HG03064 (cell line): ENCODE data around the gene STIMATE.

Experiments
- ATAC-seq: cut with Tn5 transposase; IDR thresholded peaks from one replicate; pipeline ENCODE4 v1.9.1; 2021; ENCODE audit warnings: low read depth; ENCODE audit not compliant: unreplicated experiment

Gene STIMATE

DNA sequence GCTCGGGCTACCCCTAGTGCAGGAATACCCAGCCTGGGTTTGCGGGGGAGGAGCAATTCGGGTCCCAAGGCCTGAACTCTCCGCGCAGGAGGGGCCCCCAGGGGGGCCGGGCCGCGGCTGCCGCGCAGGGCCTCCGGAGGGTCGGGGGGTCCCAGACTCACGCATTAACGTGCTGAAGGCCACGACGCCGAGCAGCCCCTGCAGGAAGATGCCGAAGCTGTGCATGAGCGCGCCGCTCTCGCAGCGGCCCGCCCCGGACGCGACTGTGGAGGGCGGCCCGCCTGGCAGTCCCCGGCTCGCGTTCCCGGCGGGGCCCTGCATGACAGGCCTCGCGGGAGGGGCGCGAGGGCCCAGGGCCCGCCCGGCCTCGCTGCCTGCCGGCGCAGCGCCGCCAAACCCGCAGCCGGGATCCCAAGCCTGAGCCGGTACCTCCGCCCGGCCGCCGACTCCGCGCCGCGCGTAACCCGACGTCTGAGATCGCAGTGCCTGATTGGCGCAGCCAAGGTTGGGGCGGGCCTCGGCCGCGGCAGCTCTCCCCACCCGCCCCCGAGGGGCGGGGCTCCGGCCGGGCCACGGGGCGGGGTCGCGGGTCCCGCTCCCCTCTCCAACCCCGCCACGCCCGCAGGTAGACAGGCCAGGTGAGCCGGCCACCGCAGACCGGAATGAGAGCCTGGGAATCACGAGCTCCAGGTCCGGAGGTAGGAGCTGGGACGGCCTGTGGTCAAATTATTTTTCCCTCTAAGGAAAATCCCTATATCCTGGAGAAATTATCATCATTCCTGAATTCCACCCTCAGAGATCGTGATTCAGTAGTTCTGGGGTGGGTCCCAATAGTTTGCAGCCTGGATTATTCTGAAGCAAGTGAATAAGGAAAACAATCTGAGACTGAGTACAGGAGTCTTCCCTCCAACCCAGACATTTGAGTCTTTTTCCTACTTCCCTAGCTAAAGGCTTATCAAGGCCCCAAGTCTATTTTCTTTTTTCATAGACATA, at the start of gene STIMATE:
STIMATE (minus strand) TSS at position 419 of the 993 bp plus-strand sequence; CDS start at position 321, 98 bp downstream.
- peak; percentile 84 for ATAC-seq

- no peak for ATAC-seq
Measured at GRCh38 chr3:52939600-52939999, 42.3 kb upstream of the STIMATE start.

DNA sequence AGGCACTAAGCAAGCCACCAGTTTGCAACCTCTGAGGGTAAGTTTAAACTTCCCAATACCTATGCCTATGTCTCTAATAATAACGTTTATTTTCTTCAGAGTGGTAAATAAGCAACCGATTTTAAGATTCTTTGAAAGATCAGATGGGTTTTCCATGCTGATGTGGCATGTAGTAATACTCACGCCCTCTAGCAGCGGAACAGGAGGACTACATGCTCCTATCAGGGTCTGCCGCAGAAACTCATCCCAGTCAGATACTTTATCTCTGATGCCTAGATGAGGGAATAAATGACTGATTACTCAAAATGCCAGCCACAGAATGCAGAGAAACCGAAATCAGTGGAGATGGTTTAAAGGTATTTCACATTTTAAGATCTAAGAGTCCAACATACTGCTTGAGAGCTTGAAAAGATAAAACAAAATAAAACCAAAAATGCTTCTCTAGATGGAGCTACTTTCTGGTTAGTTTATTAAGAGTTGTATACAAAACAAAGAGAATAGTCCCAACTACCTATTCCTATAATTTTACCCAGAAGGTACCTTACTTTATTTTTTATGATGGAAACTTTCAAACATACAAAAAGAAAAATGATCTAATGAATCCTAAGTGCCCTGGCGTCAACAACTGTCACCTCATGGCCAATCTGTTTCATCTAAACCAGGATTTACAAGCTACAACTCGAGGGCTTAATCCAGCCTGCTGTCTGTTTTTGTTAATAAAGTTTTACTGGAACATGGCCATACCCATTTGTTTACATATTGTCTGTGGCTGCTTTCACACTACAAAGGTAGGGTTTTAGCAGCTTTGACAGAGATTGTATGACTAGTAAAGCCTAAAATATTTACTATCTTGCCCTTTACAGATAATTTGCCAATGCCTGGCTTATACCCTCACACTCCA, 37.5 kb upstream of the STIMATE start:
- no peak for ATAC-seq

DNA sequence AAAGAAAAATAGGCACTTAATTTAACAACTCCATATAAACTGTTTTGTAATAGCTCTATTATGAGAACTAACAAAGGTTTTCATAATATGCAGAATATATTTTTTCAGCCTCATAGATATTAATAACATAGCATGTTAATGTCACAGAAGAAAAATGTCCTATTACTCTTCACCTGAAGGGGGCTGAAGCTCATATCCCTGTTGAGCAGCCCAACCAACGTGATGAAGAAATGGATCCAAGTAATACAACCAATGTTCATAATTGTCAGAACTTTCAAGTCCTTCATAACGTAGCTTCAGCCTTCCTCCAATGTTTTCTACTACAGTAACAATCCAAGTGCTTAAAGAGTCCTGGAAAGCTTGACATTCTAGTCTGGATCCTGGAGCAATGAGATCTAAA, 34.5 kb upstream of the STIMATE start:
- ATAC-seq: no peak

DNA sequence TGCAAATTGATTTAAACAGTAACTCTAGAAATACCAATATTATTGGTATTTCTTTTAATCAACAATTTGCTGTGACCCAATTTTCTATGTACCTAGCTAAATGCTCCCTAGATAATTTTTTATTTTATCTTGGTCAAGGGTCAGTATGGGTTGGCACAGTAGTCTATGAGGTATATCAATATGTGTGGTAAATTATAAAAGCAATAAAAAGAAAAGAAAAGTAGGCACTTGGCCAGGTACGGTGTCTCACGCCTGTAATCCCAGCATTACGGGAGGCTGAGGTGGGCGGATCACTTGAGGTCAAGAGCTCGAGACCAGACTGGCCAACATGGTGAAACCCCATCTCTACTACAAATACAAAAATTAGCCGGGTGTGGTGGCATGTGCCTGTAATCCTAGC, 34.0 kb upstream of the STIMATE start:
- ATAC-seq: no peak

DNA sequence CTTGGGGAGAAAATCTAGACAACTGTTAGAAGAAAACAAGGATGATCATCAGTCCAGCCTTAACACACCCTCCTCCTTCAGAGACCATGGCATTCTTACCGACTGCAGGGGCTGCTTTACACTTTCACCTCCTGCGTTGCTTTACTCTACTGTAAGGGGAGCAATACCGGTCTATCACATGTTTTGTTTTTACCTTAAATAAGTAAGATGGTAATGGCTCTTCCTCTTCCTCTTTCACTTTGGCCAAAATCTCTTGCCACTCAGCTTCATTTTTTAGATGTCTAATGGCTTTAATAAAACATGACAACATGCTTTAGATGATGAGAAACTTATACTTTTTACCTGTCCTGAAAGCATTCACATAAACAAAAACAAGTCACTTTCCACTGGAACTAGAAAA, 33.4 kb upstream of the STIMATE start:
- ATAC-seq: no peak

GRCh38 chr3:52926554-52926953, 29.2 kb upstream of the STIMATE start:
- no peak for ATAC-seq

DNA sequence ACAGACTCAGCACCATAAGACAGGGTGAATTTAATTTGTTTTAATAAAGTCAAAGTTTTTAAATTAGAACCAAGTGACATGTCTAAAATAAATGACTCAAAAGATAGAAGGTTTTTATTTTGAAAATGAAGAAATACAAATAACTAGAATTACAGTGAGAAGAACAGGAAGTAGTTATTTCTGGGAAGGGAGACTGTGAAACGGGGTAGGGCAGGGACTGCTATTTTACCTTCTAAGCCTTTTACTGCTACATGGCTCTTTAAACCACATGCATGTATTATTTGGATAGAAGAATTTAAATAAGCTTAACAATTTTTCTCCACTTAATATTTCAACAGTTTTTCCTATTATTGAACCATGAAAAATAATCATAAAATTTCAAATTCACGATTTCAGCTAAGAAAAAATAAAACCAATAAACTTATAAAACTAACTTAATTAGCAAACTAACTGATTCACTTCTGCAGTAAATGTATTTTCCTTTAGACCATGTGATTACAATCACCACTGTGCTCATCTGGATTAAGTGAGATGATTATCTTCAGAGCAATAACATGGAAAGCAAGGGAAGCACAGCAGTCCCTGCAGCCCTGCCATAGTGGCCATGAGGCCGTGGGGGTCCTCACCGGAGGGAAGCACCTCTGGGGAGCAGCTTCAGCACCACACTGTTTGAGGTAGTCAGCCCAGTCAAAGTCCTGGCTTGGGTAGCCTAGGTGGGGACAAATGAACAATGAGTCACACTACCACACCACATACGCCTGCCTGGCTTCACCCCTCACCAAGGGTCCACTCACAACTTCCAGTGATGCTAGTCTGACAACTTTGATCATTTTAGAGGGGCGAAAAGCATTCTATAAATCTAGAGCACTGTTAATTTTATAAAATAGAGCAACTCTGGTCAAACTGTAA, 28.3 kb upstream of the STIMATE start:
- ATAC-seq: no peak

- no peak for ATAC-seq
Measured at GRCh38 chr3:52923963-52924362, 26.6 kb upstream of the STIMATE start.

DNA sequence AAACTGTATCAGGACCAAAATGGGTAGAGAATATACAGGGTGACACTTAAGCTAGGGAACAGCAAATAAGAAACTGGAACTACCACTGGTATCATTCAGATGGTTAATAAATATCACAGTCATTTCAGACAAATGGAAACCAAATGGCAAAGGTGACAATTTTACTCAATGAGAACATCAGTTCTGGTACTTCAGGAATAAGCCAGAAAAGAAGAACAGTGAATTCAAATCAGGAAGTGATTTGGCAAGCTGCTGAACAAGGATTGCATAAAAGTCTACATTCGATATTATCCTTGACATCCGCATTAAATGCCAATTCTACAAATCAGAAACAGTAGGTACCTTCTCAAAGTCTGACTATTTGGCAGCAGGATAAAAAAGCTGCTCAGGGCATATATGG, 23.5 kb upstream of the STIMATE start:
- no peak for ATAC-seq

DNA sequence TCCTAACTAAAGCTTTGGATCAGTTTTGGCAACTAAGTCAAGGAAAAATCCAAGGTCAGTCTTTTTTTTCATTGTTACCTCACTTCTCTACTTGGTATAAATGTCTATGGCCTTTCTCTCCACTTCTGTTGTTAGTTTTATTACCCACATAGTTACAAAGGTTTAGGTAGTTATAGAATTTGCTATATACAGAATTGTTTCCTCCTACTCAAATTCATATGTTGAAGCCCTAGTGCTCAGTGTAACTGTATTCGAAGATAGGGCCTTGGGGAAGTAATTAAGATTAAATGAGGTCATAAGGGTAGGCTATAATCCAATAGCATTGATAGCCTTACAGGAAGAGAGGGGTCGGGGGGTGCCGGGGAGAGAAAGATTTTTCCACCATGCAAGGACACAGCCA, 19.7 kb upstream of the STIMATE start:
- ATAC-seq: no peak

- ATAC-seq: no peak
Measured at GRCh38 chr3:52915294-52915693, 17.9 kb upstream of the STIMATE start.

GRCh38 chr3:52912885-52913731, 15.8 kb upstream of the STIMATE start:
- ATAC-seq: no peak

DNA sequence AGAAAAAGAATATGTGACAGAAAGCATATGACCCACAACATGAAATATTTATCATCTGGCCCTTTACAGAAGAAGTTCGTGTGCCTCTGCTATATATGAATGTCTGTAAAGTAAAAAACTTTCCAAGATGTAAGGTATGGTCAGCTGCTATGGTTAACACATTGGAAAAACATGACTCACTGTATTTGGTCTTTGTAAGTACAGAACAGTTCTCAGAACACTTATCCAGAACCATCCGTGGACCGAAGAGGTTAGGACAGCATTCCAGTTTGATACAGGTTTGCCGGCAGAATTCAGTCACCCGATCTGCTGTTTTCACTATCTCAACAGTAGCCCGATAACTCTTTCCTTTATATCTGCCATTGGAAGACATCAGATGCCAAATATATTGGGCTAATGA, 13.5 kb upstream of the STIMATE start:
- ATAC-seq: no peak

DNA sequence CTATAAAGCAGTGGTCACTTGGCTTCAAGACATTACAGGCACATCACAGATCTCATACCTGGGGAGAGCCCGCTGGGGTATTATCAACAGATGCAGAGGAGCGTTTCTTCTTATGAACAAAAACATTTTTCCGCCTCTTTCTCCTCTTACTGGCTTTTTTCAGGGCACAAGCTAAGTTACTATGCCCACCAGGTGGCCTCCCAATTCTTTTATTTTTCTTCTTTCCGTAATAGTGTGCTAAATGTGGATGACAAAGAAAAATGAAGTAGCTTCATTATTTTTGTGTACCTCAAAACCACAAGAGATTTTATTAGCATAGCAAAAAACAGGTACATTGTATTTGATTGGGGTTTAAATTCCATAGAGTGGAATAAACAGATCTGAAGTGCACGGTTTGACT, 10.1 kb upstream of the STIMATE start:
- no peak for ATAC-seq

DNA sequence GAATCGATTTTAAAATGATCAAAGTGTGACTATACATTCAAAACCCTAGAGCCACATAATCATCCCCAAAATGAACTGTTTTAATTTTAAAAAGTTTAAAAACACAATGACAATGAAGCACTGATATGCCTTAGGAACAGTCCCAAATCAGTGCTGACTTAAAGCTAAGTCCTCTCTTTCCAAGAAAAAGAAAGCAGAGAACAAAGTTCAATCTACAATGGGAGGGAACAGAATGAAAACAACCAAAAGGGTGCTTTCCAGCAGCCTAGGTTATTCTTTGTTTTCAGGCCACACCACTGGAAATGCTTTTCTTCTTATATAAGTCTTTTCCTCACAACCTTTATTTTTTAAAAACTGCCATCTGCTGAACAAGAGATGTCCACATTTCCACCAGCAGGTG, 7.2 kb upstream of the STIMATE start:
- ATAC-seq: no peak

GRCh38 chr3:52904000-52904399, 6.7 kb upstream of the STIMATE start:
- ATAC-seq: no peak

GRCh38 chr3:52896613-52897012, 735 bp downstream of the STIMATE start:
- ATAC-seq: no peak

DNA sequence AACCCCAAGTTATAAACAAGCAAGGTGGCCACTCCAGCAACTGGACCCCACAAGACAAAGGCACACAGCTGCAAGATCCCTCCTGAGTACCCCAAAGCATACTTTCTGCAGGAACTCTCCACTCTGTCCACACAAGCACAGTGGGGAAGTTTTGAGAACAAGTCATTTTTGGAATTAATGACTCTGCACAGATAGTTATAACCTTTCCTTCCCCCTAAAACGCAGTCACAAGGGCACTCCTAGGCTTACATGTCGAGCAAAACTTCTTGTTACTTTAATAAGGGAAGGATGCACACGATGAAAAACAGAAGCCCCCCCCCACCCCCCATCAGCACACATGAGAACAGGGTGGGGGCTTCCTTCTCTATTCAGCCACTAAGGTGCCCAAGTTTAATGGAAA, 1.2 kb downstream of the STIMATE start:
- no peak for ATAC-seq
